ACHN (cell line): ENCODE data around the gene TMEM205.

Experiments
- DNase-seq: peaks from one replicate; pipeline ENCODE4 v3.0.0-alpha.2; 2015
- in situ Hi-C: cut with HindIII; loops from 2 replicates; pipeline ENCODE4 v1.10.0; 2017; ENCODE audit warnings: low sequenced_read_pairs, low pct_ligation_motif_present, low pct_unique_long_range_greater_than_20kb

The TMEM205 gene

GRCh38 chr19:11374433-11375142 lies 28.5 kb upstream of the TMEM205 start, which contains the start of gene SWSAP1:
Gene SWSAP1 (plus strand): TSS chr19:11374666. CDS start chr19:11374681, 15 bp downstream.
- DNase-seq, result peak; percentile 98
- in situ Hi-C loops, result no loop called here

GRCh38 chr19:11373885-11374432 lies 27.9 kb upstream of the TMEM205 start:
- in situ Hi-C loops, result no loop called here
- no peak for DNase-seq

- no peak for DNase-seq
These were observed 27.3 kb upstream of the TMEM205 start for GRCh38 chr19:11373166-11373884.

GRCh38 chr19:11370744-11371143 lies 24.7 kb upstream of the TMEM205 start:
- in situ Hi-C loops, result no loop called here

More at GRCh38 chr19:11373166-11373884, 27.3 kb upstream of the TMEM205 start:
- in situ Hi-C loops, result no loop called here

GRCh38 chr19:11367528-11367927 lies 21.5 kb upstream of the TMEM205 start:
- DNase-seq, result no peak
- in situ Hi-C loops, result no loop called here

More at GRCh38 chr19:11370744-11371143, 24.7 kb upstream of the TMEM205 start:
- no peak for DNase-seq

- in situ Hi-C loops, result no loop called here
- no peak for DNase-seq
These were observed 19.6 kb upstream of the TMEM205 start for GRCh38 chr19:11365557-11366117.

GRCh38 chr19:11364935-11365334 lies 18.9 kb upstream of the TMEM205 start:
- DNase-seq, result no peak
- in situ Hi-C loops, result no loop called here

GRCh38 chr19:11364296-11364904 lies 18.3 kb upstream of the TMEM205 start:
- in situ Hi-C loops, result no loop called here
- DNase-seq, result no peak

- DNase-seq, result no peak
- in situ Hi-C loops, result no loop called here
These were observed 17.8 kb upstream of the TMEM205 start for GRCh38 chr19:11363881-11364280.

GRCh38 chr19:11361771-11362731 lies 16.0 kb upstream of the TMEM205 start:
- in situ Hi-C loops, result no loop called here
- no peak for DNase-seq

- no peak for DNase-seq
- in situ Hi-C loops, result no loop called here
These were observed 15.1 kb upstream of the TMEM205 start for GRCh38 chr19:11361037-11361770.

GRCh38 chr19:11359421-11359820 lies 13.4 kb upstream of the TMEM205 start:
- no peak for DNase-seq
- in situ Hi-C loops, result no loop called here

GRCh38 chr19:11356676-11357550 lies 10.8 kb upstream of the TMEM205 start:
- DNase-seq, result no peak
- in situ Hi-C loops, result no loop called here

GRCh38 chr19:11356074-11356397 lies 10.0 kb upstream of the TMEM205 start:
- no peak for DNase-seq
- in situ Hi-C loops, result no loop called here

GRCh38 chr19:11355160-11356073 lies 9.3 kb upstream of the TMEM205 start, which contains the start of gene PLPPR2:
Gene PLPPR2 (plus strand): TSS chr19:11355432. CDS start chr19:11357674, 2,242 bp downstream.
- in situ Hi-C loops, result no loop called here
- DNase-seq, result peak; percentile 87
